Endothelial cell of umbilical vein (primary cell): Measurements from ENCODE around the gene ANO4. TPM values are rescaled to one million over a fixed set of nuclear protein-coding genes. Genes with fewer than 3 reads are reported as not detected.

ENCODE experiments used
- BruUV-seq: library from RNA; stranded (reverse); fragments of 400-500 nt; replicated peaks from 2 replicates; lab custom pipeline; 2021; lab: Mats Ljungman, UMichigan
- CTCF ChIA-PET: fragments of 300-600, 350-600 bp; sonication (Branson Sonifier 250); formaldehyde crosslinking; loops from one replicate; lab custom pipeline; 2021; ENCODE audit warnings: antibody characterized with exemption, inconsistent platforms; lab: Charles Lee
- POLR2A ChIA-PET: fragments of 300-600, 350-600 bp; sonication (Branson Sonifier 250); formaldehyde crosslinking; loops from one replicate; lab custom pipeline; 2021; ENCODE audit warnings: antibody characterized with exemption, inconsistent platforms; lab: Charles Lee
- DNase-seq: peaks from one replicate; pipeline ENCODE4 v3.0.0-alpha.2; 2011; ENCODE audit warnings: low read depth, low spot score
- FAIRE-seq: peaks from 2 replicates; lab custom pipeline; 2011; peaks lifted over from hg19 to GRCh38; lab: Jason Lieb, UNC
- H2AFZ ChIP-seq: 2 replicates; pipeline ENCODE4 v1.6.0; 2012; ENCODE audit warnings: low read depth, low read length, control low read depth, inconsistent platforms
- H3K27ac ChIP-seq: 2 replicates; pipeline ENCODE4 v1.5.1; 2011; ENCODE audit warnings: low read depth, mild to moderate bottlenecking, control low read depth, low read length, moderate library complexity; ENCODE audit not compliant: insufficient read depth
- H3K27me3 ChIP-seq, 2 experiments: 2 replicates each; pipeline versions ENCODE4 v1.6.0 to v1.6.1; 2011; ENCODE audit warnings: low read length in 2 of 2, mixed read lengths in 1 of 2; ENCODE audit not compliant: control insufficient read depth in 2 of 2, insufficient read depth in 2 of 2
- H3K36me3 ChIP-seq, 2 experiments: 2 replicates in 1 of 2; 3 replicates in 1 of 2; pipeline ENCODE4 v1.5.1; 2011; ENCODE audit warnings: low read length in 2 of 2, mild to moderate bottlenecking in 1 of 2, moderate library complexity in 1 of 2; ENCODE audit not compliant: control insufficient read depth in 2 of 2, insufficient read depth in 2 of 2; ENCODE audit errors: extremely low read depth in 1 of 2
- H3K4me1 ChIP-seq: 3 replicates; pipeline ENCODE4 v1.5.1; 2011; ENCODE audit warnings: mild to moderate bottlenecking, low read length; ENCODE audit not compliant: control insufficient read depth, insufficient read depth; ENCODE audit errors: extremely low read depth
- H3K4me2 ChIP-seq: 2 replicates; pipeline ENCODE4 v1.6.1; 2011; ENCODE audit warnings: low read length, control low read depth, mixed read lengths; ENCODE audit not compliant: insufficient read depth
- H3K4me3 ChIP-seq, 3 experiments: fragments of 200-600 bp in 1 of 3; sonication (generic), shearing (Covaris generic) in 1 of 3; replicated peaks in 1 of 3; 2 replicates each; pipeline ENCODE4 v1.5.1; 2011 to 2016; ENCODE audit warnings: control low read depth in 3 of 3, low read length in 3 of 3, mild to moderate bottlenecking in 2 of 3, inconsistent platforms in 1 of 3, low read depth in 1 of 3, moderate library complexity in 1 of 3; ENCODE audit not compliant: insufficient read depth in 1 of 3
- H3K79me2 ChIP-seq: 2 replicates; pipeline ENCODE4 v1.6.0; 2012; ENCODE audit warnings: low read length, inconsistent platforms; ENCODE audit not compliant: control insufficient read depth, insufficient read depth
- H3K9ac ChIP-seq: replicated peaks from 2 replicates; pipeline ENCODE3; 2011; ENCODE audit warnings: low read length, control low read depth; ENCODE audit not compliant: insufficient read depth; ENCODE audit errors: extremely low read depth
- H3K9me1 ChIP-seq: replicated peaks from 3 replicates; pipeline ENCODE4 v1.6.0; 2011; ENCODE audit warnings: mild to moderate bottlenecking, low read length; ENCODE audit not compliant: control insufficient read depth, insufficient read depth; ENCODE audit errors: extremely low read depth
- H3K9me3 ChIP-seq: replicated peaks from 2 replicates; pipeline ENCODE4 v1.5.1; 2012; ENCODE audit warnings: low read length, inconsistent platforms; ENCODE audit not compliant: control insufficient read depth, insufficient read depth
- H4K20me1 ChIP-seq: replicated peaks from 2 replicates; pipeline ENCODE3; 2011; ENCODE audit warnings: mild to moderate bottlenecking, low read length; ENCODE audit not compliant: control insufficient read depth, insufficient read depth; ENCODE audit errors: extremely low read depth
- CTCF ChIP-seq, 2 donors: IDR thresholded peaks; 1 replicate in 1 of 2; 2 replicates in 1 of 2; pipeline ENCODE4 v1.5.1; 2011; ENCODE audit warnings: low read length in 2 of 2, mild to moderate bottlenecking in 2 of 2, moderate library complexity in 2 of 2, control low read depth in 1 of 2, inconsistent platforms in 1 of 2, low read depth in 1 of 2; ENCODE audit not compliant: insufficient read depth in 1 of 2; ENCODE audit errors: extremely low read depth in 1 of 2
- EZH2 ChIP-seq: IDR thresholded peaks from 2 replicates; pipeline ENCODE4 v1.6.1; 2012; ENCODE audit warnings: borderline replicate concordance, low read depth, mild to moderate bottlenecking, moderate library complexity, low read length, inconsistent platforms; ENCODE audit not compliant: severe bottlenecking
- FOS ChIP-seq: IDR thresholded peaks from 2 replicates; pipeline ENCODE4 v1.6.1; 2011; ENCODE audit warnings: mild to moderate bottlenecking, low read length, moderate library complexity, borderline replicate concordance; ENCODE audit not compliant: insufficient read depth
- GATA2 ChIP-seq: IDR thresholded peaks from 2 replicates; pipeline ENCODE4 v1.7.0; 2011; ENCODE audit warnings: low read depth, mild to moderate bottlenecking, moderate library complexity, mixed read lengths, low read length; ENCODE audit not compliant: insufficient read length, insufficient read depth
- JUN ChIP-seq: IDR thresholded peaks from 2 replicates; pipeline ENCODE4 v1.6.1; 2011; ENCODE audit warnings: borderline replicate concordance, low read depth; ENCODE audit not compliant: insufficient read length, insufficient read depth
- MAX ChIP-seq: IDR thresholded peaks from 2 replicates; pipeline ENCODE4 v1.6.1; 2011; ENCODE audit not compliant: insufficient read depth, insufficient read length
- MYC ChIP-seq: IDR thresholded peaks from one replicate; pipeline ENCODE4 v1.6.1; 2011; ENCODE audit warnings: mild to moderate bottlenecking, low read depth, low read length
- POLR2A ChIP-seq: IDR thresholded peaks from 2 replicates; pipeline ENCODE4 v1.6.1; 2012; ENCODE audit warnings: low read depth, mild to moderate bottlenecking, control low read depth, low read length
- POLR2AphosphoS5 ChIP-seq: IDR thresholded peaks from 2 replicates; pipeline ENCODE4 v1.6.1; 2012; ENCODE audit warnings: low read depth, mild to moderate bottlenecking, control low read depth, low read length, moderate library complexity; ENCODE audit not compliant: insufficient read depth
- dilution Hi-C: fragments of 300-500 bp; cut with MboI; formaldehyde crosslinking; loops from one replicate; pipeline ENCODE4 v1.15.0; 2019; ENCODE audit warnings: low sequenced_read_pairs; ENCODE audit not compliant: extremely low pct_ligation_motif_present
- intact Hi-C: fragments of 100-400 bp; cut with micrococcal nuclease; formaldehyde crosslinking; loops from one replicate; pipeline ENCODE4 v1.10.0; 2022
- polyA plus RNA-seq, 4 experiments: library from polyadenylated mRNA; depleted of rRNA in 3 of 4; stranded (reverse) in 3 of 4; unstranded in 1 of 4; fragments of >200 nt; gene quantifications; 2 replicates each; pipeline versions ENCODE4 v1.2.1 to v1.2.3, GENCODE V29; 2011 to 2012; ENCODE audit warnings: missing spikeins in 1 of 4
- total RNA-seq: library from RNA; stranded (reverse); gene quantifications from 2 replicates; pipeline ENCODE4 v1.2.3, GENCODE V29; 2021

Gene ANO4
- total and polyA plus RNA-seq, 2 donors (not counting 3 experiments of a cell fraction or from before 2014, with no cell fraction given) = 0.25 TPM; not detected in 1

- intact Hi-C loops (no loop called here), dilution Hi-C loops (no loop called here)
- ChIA-PET POLR2A (no interaction called here), CTCF (no interaction called here)
- no peaks in the 10 kb centered on the region for H3K79me2 ChIP-seq
- no peaks in the 10 kb centered on the region for H3K36me3 ChIP-seq
- H3K4me1 ChIP-seq = peaks cover 4% of the 10 kb centered on the region
- H3K4me3 ChIP-seq = no peak overlapping the region
- no peaks in the 10 kb centered on the region for H3K27me3 ChIP-seq
- no peak overlapping the region for H2AFZ ChIP-seq
- H3K27ac ChIP-seq = no peak overlapping the region
- H3K4me2 ChIP-seq = no peak overlapping the region
- DNase-seq (no peak), FAIRE-seq (no peak)
- no peaks in the 10 kb centered on the region for H4K20me1 ChIP-seq
- H3K9ac ChIP-seq = no peak overlapping the region
- H3K9me1 ChIP-seq = no peaks in the 10 kb centered on the region
- TF ChIP-seq MYC = no peak
- no peak for TF ChIP-seq JUN
- TF ChIP-seq CTCF (IDR thresholded peaks at IDR 0.05; ENCODE audit: extremely low read depth in 1 of 2, insufficient read depth in 1 of 2, low read depth in 1 of 2, low read length in 2 of 2) = no peak
- TF ChIP-seq EZH2 = no peak
- no peak for TF ChIP-seq FOS
- TF ChIP-seq MAX = no peak
- no peak for TF ChIP-seq POLR2AphosphoS5
- no peak for TF ChIP-seq POLR2A
- no peak for TF ChIP-seq GATA2
- no peaks in the 10 kb centered on the region for H3K9me3 ChIP-seq
- BruUV-seq = no TSS peak
These were observed 46.2 kb downstream of the ANO4 start for GRCh38 chr12:100840748-100841147.
